ENCODE measurements around the gene CENPP.

Gene CENPP

GRCh38 chr9:92332577-92333281, 7.0 kb downstream of the CENPP start:
- Histone ChIP-seq H3K4me2 (ENCODE audit: low read length) (no peak overlapping the region), H3K4me1 (no peaks in the 10 kb centered on the region), H3K36me3 (ENCODE audit: control insufficient read depth, insufficient read depth, low read length) (no peaks in the 10 kb centered on the region), H3K4me3 (ENCODE audit: low read depth, low read length) (no peak overlapping the region), H3K9me3 (ENCODE audit: control insufficient read depth, low read length) (no peaks in the 10 kb centered on the region), H3K9ac (no peak overlapping the region), H3K27ac (no peak overlapping the region), H2AFZ (no peak overlapping the region), H3K79me2 (no peaks in the 10 kb centered on the region), H3K27me3 (ENCODE audit: control insufficient read depth, insufficient read depth, low read length) (no peaks in the 10 kb centered on the region)
- no peak for TF ChIP-seq CTCF (IDR thresholded peaks at IDR 0.05)

GRCh38 chr9:92333282-92333634, 7.5 kb downstream of the CENPP start:
- Histone ChIP-seq H3K27me3 (ENCODE audit: control insufficient read depth, insufficient read depth, low read length) (no peaks in the 10 kb centered on the region), H2AFZ (no peak overlapping the region), H3K27ac (no peak overlapping the region), H3K9me3 (ENCODE audit: control insufficient read depth, low read length) (no peaks in the 10 kb centered on the region), H3K4me1 (no peaks in the 10 kb centered on the region), H3K79me2 (no peaks in the 10 kb centered on the region), H3K4me3 (ENCODE audit: low read depth, low read length) (no peak overlapping the region), H3K9ac (no peak overlapping the region), H3K36me3 (ENCODE audit: control insufficient read depth, insufficient read depth, low read length) (no peaks in the 10 kb centered on the region), H3K4me2 (ENCODE audit: low read length) (no peak overlapping the region)
- TF ChIP-seq CTCF (IDR thresholded peaks at IDR 0.05): no peak

GRCh38 chr9:92341578-92341977, 15.8 kb downstream of the CENPP start:
- Histone ChIP-seq H3K4me2 (ENCODE audit: low read length) (no peak overlapping the region), H3K79me2 (no peaks in the 10 kb centered on the region), H3K27me3 (ENCODE audit: control insufficient read depth, insufficient read depth, low read length) (no peaks in the 10 kb centered on the region), H3K4me1 (no peaks in the 10 kb centered on the region), H2AFZ (no peak overlapping the region), H3K27ac (no peak overlapping the region), H3K9ac (no peak overlapping the region), H3K9me3 (ENCODE audit: control insufficient read depth, low read length) (no peaks in the 10 kb centered on the region), H3K36me3 (ENCODE audit: control insufficient read depth, insufficient read depth, low read length) (no peaks in the 10 kb centered on the region), H3K4me3 (ENCODE audit: low read depth, low read length) (no peak overlapping the region)
- TF ChIP-seq CTCF (IDR thresholded peaks at IDR 0.05): no peak

- Histone ChIP-seq H3K4me3 (ENCODE audit: low read depth, low read length) (no peak overlapping the region), H3K79me2 (no peaks in the 10 kb centered on the region), H3K9me3 (ENCODE audit: control insufficient read depth, low read length) (no peaks in the 10 kb centered on the region), H3K27ac (no peak overlapping the region), H3K9ac (no peak overlapping the region), H3K36me3 (ENCODE audit: control insufficient read depth, insufficient read depth, low read length) (no peaks in the 10 kb centered on the region), H3K4me2 (ENCODE audit: low read length) (no peak overlapping the region), H3K27me3 (ENCODE audit: control insufficient read depth, insufficient read depth, low read length) (no peaks in the 10 kb centered on the region), H2AFZ (no peak overlapping the region), H3K4me1 (no peaks in the 10 kb centered on the region)
- no peak for TF ChIP-seq CTCF (IDR thresholded peaks at IDR 0.05)
Measured at GRCh38 chr9:92342825-92343488, 17.2 kb downstream of the CENPP start.

- Histone ChIP-seq H3K79me2 (no peaks in the 10 kb centered on the region), H3K4me1 (no peaks in the 10 kb centered on the region), H3K9ac (no peak overlapping the region), H3K4me2 (ENCODE audit: low read length) (no peak overlapping the region), H2AFZ (no peak overlapping the region), H3K9me3 (ENCODE audit: control insufficient read depth, low read length) (no peaks in the 10 kb centered on the region), H3K27me3 (ENCODE audit: control insufficient read depth, insufficient read depth, low read length) (no peaks in the 10 kb centered on the region), H3K27ac (no peak overlapping the region), H3K4me3 (ENCODE audit: low read depth, low read length) (no peak overlapping the region), H3K36me3 (ENCODE audit: control insufficient read depth, insufficient read depth, low read length) (no peaks in the 10 kb centered on the region)
- no peak for TF ChIP-seq CTCF (IDR thresholded peaks at IDR 0.05)
Measured at GRCh38 chr9:92345582-92345981, 19.8 kb downstream of the CENPP start.
